GM10847 (cell line): ENCODE measurements around the gene GNG8.

Experiments used
- POLR2A ChIP-seq: IDR thresholded peaks from 2 replicates; pipeline ENCODE4 v1.6.1; 2011; ENCODE audit not compliant: insufficient read length; ENCODE audit errors: extremely low read depth

Gene GNG8

GRCh38 chr19:46610851-46611770 is 24.9 kb downstream of the GNG8 start:
- TF ChIP-seq POLR2A = no peak

GRCh38 chr19:46610413-46610775 is 25.6 kb downstream of the GNG8 start:
- no peak for TF ChIP-seq POLR2A

DNA sequence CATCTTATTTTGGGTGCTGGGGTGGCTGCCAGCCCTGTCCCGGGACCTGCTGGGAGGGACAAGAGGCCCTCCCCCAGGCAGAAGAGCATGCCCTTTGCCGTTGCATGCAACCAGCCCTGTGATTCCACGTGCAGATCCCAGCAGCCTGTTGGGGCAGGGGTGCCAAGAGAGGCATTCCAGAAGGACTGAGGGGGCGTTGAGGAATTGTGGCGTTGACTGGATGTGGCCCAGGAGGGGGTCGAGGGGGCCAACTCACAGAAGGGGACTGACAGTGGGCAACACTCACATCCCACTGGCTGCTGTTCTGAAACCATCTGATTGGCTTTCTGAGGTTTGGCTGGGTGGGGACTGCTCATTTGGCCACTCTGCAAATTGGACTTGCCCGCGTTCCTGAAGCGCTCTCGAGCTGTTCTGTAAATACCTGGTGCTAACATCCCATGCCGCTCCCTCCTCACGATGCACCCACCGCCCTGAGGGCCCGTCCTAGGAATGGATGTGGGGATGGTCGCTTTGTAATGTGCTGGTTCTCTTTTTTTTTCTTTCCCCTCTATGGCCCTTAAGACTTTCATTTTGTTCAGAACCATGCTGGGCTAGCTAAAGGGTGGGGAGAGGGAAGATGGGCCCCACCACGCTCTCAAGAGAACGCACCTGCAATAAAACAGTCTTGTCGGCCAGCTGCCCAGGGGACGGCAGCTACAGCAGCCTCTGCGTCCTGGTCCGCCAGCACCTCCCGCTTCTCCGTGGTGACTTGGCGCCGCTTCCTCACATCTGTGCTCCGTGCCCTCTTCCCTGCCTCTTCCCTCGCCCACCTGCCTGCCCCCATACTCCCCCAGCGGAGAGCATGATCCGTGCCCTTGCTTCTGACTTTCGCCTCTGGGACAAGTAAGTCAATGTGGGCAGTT is 26.2 kb downstream of the GNG8 start:
- no peak for TF ChIP-seq POLR2A

DNA sequence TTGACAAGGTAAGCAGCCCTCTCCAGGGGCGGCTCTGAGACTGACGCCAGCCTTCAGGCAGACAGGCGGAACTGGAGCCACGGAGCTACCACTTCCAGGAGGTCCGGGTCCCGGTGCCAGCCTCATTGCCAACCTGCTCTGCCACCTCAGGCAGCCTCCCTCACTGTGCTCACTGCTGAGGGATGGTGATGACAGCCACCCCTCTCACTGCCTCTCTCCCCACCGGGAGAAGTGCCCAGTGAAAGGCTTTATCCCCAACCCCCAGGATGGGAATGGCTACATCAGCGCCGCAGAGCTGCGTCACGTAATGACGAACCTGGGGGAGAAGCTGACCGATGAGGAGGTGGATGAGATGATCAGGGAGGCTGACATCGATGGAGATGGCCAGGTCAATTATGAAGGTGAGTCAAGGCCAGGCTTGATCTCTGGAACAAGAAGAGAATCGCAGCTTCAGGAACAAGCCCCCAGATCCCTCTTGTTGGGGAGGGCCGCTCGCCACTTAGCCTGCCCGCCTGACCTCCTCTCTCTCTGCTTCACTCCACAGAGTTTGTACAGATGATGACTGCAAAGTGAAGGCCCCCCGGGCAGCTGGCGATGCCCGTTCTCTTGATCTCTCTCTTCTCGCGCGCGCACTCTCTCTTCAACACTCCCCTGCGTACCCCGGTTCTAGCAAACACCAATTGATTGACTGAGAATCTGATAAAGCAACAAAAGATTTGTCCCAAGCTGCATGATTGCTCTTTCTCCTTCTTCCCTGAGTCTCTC is 27.2 kb downstream of the GNG8 start:
- no peak for TF ChIP-seq POLR2A

DNA sequence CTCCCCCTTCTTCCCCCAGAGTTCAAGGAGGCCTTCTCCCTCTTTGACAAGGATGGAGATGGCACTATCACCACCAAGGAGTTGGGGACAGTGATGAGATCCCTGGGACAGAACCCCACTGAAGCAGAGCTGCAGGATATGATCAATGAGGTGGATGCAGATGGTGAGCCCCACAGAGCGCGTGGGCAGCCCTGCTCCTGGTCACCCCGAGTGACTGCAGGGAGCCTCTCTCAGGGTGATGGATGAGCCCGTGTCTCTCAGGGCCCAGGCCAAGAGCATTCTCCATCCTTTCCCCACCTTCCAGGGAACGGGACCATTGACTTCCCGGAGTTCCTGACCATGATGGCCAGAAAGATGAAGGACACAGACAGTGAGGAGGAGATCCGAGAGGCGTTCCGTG is 27.8 kb downstream of the GNG8 start:
- TF ChIP-seq POLR2A = no peak

DNA sequence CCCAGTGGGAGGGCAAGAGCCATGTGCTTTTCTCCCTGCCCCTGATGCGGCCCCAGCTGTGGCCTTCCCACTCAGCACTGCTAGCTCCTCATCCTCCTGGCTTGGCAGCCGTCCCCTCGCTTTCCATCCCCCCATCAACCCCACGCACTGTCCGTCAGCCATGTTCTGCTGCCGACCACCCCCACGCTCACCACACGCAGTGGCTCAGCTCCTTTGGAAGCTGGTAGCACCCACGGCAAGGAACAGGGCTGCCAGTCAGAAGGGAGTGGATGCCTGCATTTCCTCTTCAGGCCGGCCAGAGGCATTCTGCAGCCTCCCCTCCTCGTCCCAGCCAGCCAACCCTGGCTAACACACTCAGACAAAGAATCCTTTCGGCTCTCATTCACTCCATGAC is 28.6 kb downstream of the GNG8 start:
- no peak for TF ChIP-seq POLR2A

DNA sequence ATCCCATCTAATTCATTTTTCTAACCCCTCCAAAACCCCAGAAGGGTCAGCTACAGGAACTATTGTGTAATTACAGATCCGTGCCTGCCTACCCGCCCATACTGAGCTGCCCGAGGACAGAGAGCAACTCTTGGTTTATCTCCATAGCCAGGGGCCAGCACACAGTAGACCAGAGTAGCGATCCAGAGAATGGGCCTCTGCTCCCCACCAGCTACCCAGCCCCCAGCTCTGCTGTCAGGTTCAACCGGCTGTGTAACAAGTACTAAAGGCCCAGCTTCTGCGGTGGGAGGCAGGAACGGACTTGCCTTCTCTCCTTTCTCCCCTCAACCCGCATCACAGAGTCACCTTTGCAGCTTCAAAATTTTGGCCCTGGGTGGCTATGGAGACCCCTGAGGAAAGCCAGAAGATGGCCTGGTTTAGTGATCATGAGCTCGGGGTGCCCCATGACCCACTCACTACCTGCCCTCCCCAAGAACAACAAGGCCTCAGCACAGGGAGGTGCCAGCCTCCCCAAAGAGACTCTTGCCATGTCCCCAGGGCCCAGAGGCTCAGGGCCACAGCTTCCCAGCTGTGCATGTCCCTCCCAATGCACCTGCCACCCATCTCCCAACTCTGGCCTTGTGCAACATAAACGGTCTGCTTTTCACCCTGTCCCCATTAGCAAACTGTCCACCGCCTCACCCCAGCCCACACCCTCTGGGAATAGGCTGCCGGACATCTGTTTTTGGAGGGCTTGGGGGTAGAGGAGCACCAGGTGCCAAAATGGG is 29.1 kb downstream of the GNG8 start:
- TF ChIP-seq POLR2A = no peak

DNA sequence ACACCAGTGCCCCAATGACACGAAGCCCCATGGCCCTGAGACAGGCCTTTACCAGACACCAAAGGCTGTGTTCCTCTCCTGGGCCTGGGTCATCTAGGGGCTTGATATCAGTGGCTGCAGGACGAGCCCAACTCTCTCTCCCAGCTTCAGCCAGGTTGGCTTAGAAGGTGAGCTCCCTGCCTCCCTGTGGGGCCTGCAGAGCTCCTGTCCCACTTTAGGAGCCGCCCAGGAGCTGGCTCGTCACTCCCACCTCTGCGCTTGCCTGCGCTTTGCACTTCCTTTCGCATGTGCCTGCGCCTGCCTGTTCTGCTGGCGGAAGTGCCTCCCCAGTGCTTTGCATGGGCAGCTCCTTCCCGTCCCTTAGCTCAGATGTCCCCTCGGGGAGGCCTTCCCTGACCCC is 30.0 kb downstream of the GNG8 start:
- no peak for TF ChIP-seq POLR2A

GRCh38 chr19:46605356-46605821 is 30.6 kb downstream of the GNG8 start:
- TF ChIP-seq POLR2A = no peak

- TF ChIP-seq POLR2A = no peak
Measured at GRCh38 chr19:46604781-46605355, 31.1 kb downstream of the GNG8 start.

- TF ChIP-seq POLR2A = no peak
Measured at GRCh38 chr19:46603752-46604231, 32.2 kb downstream of the GNG8 start.

- no peak for TF ChIP-seq POLR2A
Measured at GRCh38 chr19:46603195-46603637, 32.8 kb downstream of the GNG8 start.

- no peak for TF ChIP-seq POLR2A
Measured at GRCh38 chr19:46602392-46603194, 33.4 kb downstream of the GNG8 start.
